Measurements from ENCODE around the gene KAZALD1. TPM values are rescaled to one million over a fixed set of nuclear protein-coding genes. Genes with fewer than 3 reads are reported as not detected.

Gene KAZALD1
- total and polyA plus RNA-seq, 2 donors from 2014 or later = 9.7 to 9.8 TPM

DNA sequence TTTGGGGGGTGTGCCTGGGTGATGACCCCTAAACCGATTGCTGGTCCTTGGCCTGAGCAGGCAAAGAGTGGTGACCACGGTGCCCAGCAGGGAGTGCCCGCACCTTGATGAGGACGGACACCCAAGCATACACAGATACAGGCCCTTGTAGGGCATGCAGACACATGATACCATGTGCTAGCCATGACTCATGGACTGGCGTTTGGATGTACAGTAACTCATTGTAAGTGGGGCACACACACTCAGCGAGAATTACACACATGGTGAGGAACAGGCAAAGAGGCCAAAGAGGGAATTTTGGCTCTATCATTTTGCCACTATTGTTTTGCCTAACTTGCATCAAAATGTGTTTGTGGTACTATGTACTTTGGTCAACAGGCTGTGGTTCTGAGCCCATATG lies 24.1 kb downstream of the KAZALD1 start:
- intact Hi-C loops (cut with DNase I) = no loop called here
- H3K4me3 ChIP-seq (ENCODE audit: low read length in 3 of 3) = no peak overlapping the region
- no peak overlapping the region for H3K9ac ChIP-seq (ENCODE audit: low read length in 3 of 3)
- no peak for FAIRE-seq
- TF ChIP-seq, protein P1, sequence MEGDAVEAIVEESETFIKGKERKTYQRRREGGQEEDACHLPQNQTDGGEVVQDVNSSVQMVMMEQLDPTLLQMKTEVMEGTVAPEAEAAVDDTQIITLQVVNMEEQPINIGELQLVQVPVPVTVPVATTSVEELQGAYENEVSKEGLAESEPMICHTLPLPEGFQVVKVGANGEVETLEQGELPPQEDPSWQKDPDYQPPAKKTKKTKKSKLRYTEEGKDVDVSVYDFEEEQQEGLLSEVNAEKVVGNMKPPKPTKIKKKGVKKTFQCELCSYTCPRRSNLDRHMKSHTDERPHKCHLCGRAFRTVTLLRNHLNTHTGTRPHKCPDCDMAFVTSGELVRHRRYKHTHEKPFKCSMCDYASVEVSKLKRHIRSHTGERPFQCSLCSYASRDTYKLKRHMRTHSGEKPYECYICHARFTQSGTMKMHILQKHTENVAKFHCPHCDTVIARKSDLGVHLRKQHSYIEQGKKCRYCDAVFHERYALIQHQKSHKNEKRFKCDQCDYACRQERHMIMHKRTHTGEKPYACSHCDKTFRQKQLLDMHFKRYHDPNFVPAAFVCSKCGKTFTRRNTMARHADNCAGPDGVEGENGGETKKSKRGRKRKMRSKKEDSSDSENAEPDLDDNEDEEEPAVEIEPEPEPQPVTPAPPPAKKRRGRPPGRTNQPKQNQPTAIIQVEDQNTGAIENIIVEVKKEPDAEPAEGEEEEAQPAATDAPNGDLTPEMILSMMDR (IDR thresholded peaks at IDR 0.05; ENCODE audit: borderline replicate concordance, extremely low read depth, insufficient read depth) = no peak
- no peaks in the 10 kb centered on the region for H3K36me3 ChIP-seq (ENCODE audit: control insufficient read depth in 2 of 3, insufficient read depth in 3 of 3, low read length in 3 of 3)
- no peak for DNase-seq
- peaks cover 7% of the 10 kb centered on the region for H3K27me3 ChIP-seq (ENCODE audit: control insufficient read depth, insufficient read depth, low read length)
- no peaks in the 10 kb centered on the region for H3K9me3 ChIP-seq (ENCODE audit: control insufficient read depth in 2 of 3, insufficient read depth in 1 of 3, low read length in 3 of 3)
- no peaks in the 10 kb centered on the region for H3K4me1 ChIP-seq (ENCODE audit: control insufficient read depth in 2 of 3, insufficient read depth in 2 of 3, low read depth in 1 of 3, low read length in 3 of 3)
- H3K27ac ChIP-seq (ENCODE audit: low read depth in 2 of 2, low read length in 2 of 2) = no peak overlapping the region

DNA sequence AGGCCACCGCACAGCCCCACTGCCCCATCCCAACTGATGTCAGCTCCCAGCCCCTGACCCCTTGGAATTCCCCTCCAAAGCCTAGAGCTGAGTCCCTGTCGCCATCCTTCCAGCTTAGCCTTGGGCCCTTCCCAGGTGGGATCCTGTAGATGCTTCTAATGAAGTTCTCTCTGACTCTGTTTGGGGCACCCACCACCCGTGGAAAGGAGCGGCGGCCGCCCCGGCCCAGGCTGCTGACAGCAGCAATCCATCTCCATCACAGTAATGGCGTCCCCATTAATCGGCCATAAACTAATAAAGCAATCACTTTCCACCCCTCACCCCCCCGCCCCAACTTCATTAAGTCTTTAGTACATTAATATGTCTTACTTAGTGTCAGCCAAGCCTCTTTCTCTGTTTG lies 25.6 kb downstream of the KAZALD1 start:
- FAIRE-seq (no peak), DNase-seq (no peak)
- Histone ChIP-seq H3K9ac (ENCODE audit: low read length in 3 of 3) (no peak overlapping the region), H3K27ac (ENCODE audit: low read depth in 2 of 2, low read length in 2 of 2) (no peak overlapping the region), H3K36me3 (ENCODE audit: control insufficient read depth in 2 of 3, insufficient read depth in 3 of 3, low read length in 3 of 3) (no peaks in the 10 kb centered on the region), H3K27me3 (ENCODE audit: control insufficient read depth, insufficient read depth, low read length) (peaks cover 7% of the 10 kb centered on the region), H3K9me3 (ENCODE audit: control insufficient read depth in 2 of 3, insufficient read depth in 1 of 3, low read length in 3 of 3) (no peaks in the 10 kb centered on the region), H3K4me1 (ENCODE audit: control insufficient read depth in 2 of 3, insufficient read depth in 2 of 3, low read depth in 1 of 3, low read length in 3 of 3) (no peaks in the 10 kb centered on the region), H3K4me3 (ENCODE audit: low read length in 3 of 3) (no peak overlapping the region)
- TF ChIP-seq, protein P1 (IDR thresholded peaks at IDR 0.05; ENCODE audit: borderline replicate concordance, extremely low read depth, insufficient read depth) = no peak
- intact Hi-C loops (cut with DNase I) = no loop called here

DNA sequence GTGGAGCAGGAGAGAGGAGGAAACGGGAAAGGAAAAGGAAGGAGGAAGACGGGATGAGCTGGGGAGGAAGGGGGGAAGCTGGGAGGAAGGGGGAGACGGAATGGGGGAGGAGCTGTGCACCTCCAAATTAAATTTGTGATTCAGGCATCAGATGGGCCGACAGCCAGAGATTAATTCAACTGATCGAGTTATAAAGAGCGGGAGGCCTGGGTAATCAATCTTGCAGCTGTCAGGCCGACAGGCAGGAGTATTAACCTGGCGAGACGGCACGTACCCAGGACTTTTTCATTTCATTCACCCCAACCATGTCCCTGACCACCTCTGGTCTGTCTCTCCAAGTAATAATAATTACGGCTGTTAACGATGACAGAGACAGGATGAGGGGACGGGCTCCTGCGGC lies 26.2 kb downstream of the KAZALD1 start:
- no peak for FAIRE-seq
- no peaks in the 10 kb centered on the region for H3K36me3 ChIP-seq (ENCODE audit: control insufficient read depth in 2 of 3, insufficient read depth in 3 of 3, low read length in 3 of 3)
- intact Hi-C loops (cut with DNase I) = no loop called here

More for the DNA sequence above, 26.2 kb downstream of the KAZALD1 start:
- Histone ChIP-seq H3K27ac (ENCODE audit: low read depth in 2 of 2, low read length in 2 of 2) (no peak overlapping the region), H3K9me3 (ENCODE audit: control insufficient read depth in 2 of 3, insufficient read depth in 1 of 3, low read length in 3 of 3) (no peaks in the 10 kb centered on the region), H3K4me1 (ENCODE audit: control insufficient read depth in 2 of 3, insufficient read depth in 2 of 3, low read depth in 1 of 3, low read length in 3 of 3) (no peaks in the 10 kb centered on the region), H3K9ac (ENCODE audit: low read length in 3 of 3) (no peak overlapping the region), H3K27me3 (ENCODE audit: control insufficient read depth, insufficient read depth, low read length) (peaks cover 10% of the 10 kb centered on the region), H3K4me3 (ENCODE audit: low read length in 3 of 3) (no peak overlapping the region)
- TF ChIP-seq, protein P1 (IDR thresholded peaks at IDR 0.05; ENCODE audit: borderline replicate concordance, extremely low read depth, insufficient read depth) = no peak
- DNase-seq = no peak

Data from kidney (tissue), 14 donors.